ENCODE results near the gene TAF5L.
"Not testable (repeated sequence)": the region's sequence is repeated elsewhere in the genome, so short reads cannot be mapped to it uniquely, and the experiment has no call there.

TAF5L gene

GRCh38 chr1:229595876-229596275, 30.0 kb downstream of the TAF5L start:
- not testable (repeated sequence) for H3K9me3 ChIP-seq (replicated peaks in 1 of 2; ENCODE audit: control insufficient read depth in 2 of 2, insufficient read depth in 1 of 2, low read depth in 1 of 2, low read length in 2 of 2); H3K4me2 ChIP-seq (ENCODE audit: insufficient read depth, low read length, poor library complexity, severe bottlenecking); H2BK120ac ChIP-seq (ENCODE audit: low read depth, low read length); H3K79me1 ChIP-seq (ENCODE audit: low read depth, low read length); H3K4me3 ChIP-seq (ENCODE audit: low read length in 2 of 2); H3K4ac ChIP-seq (ENCODE audit: low read length); H3K18ac ChIP-seq (ENCODE audit: low read length); H3K14ac ChIP-seq (ENCODE audit: low read length); H3K27ac ChIP-seq (replicated peaks; ENCODE audit: low read length); H4K8ac ChIP-seq (ENCODE audit: low read depth, low read length); H2AFZ ChIP-seq (ENCODE audit: low read length); H3K4me1 ChIP-seq (ENCODE audit: control insufficient read depth in 2 of 2, insufficient read depth in 1 of 2, low read depth in 1 of 2, low read length in 2 of 2); H4K91ac ChIP-seq (ENCODE audit: low read depth, low read length, poor library complexity); DNase-seq (ENCODE audit: low spot score); H3K23ac ChIP-seq (ENCODE audit: low read depth, low read length, poor library complexity); H2BK5ac ChIP-seq (ENCODE audit: low read length); H2AK5ac ChIP-seq (ENCODE audit: low read depth, low read length); H2BK15ac ChIP-seq (ENCODE audit: low read length); H3K27me3 ChIP-seq (ENCODE audit: control insufficient read depth in 3 of 3, insufficient read depth in 3 of 3, low read depth in 1 of 3, low read length in 3 of 3); H2BK12ac ChIP-seq (ENCODE audit: low read length)
- Histone ChIP-seq H3K36me3 (replicated peaks in 1 of 2; ENCODE audit: control insufficient read depth in 2 of 2, insufficient read depth in 2 of 2, low read length in 2 of 2) (peaks cover 11 to 72% of the 10 kb centered on the region in 2 donors), H3K9ac (ENCODE audit: low read depth, low read length, poor library complexity) (peak overlapping the region; percentile 51)
- WGBS, 2 donors (ENCODE audit: extremely low coverage in 2 of 2, insufficient read length in 2 of 2, insufficient replicate concordance in 1 of 2): no CpG with 5 or more reads among the region's 7 CpGs

GRCh38 chr1:229594227-229595008, 31.5 kb downstream of the TAF5L start:
- no CpG with 5 or more reads among the region's 34 CpGs for WGBS, 2 donors (ENCODE audit: extremely low coverage in 2 of 2, insufficient read length in 2 of 2, insufficient replicate concordance in 1 of 2)
- Histone ChIP-seq H3K27ac (replicated peaks; ENCODE audit: low read length) (no peak overlapping the region), H2BK120ac (ENCODE audit: low read depth, low read length) (no peak overlapping the region), H3K79me1 (ENCODE audit: low read depth, low read length) (no peaks in the 10 kb centered on the region), H3K4me2 (ENCODE audit: insufficient read depth, low read length, poor library complexity, severe bottlenecking) (no peak overlapping the region), H3K9ac (ENCODE audit: low read depth, low read length, poor library complexity) (no peak overlapping the region), H3K4ac (ENCODE audit: low read length) (no peak overlapping the region), H4K8ac (ENCODE audit: low read depth, low read length) (no peak overlapping the region), H2BK5ac (ENCODE audit: low read length) (no peak overlapping the region), H3K14ac (ENCODE audit: low read length) (no peak overlapping the region), H2BK15ac (ENCODE audit: low read length) (no peak overlapping the region), H3K4me1 (ENCODE audit: control insufficient read depth in 2 of 2, insufficient read depth in 1 of 2, low read depth in 1 of 2, low read length in 2 of 2) (no peaks in the 10 kb centered on the region), H3K23ac (ENCODE audit: low read depth, low read length, poor library complexity) (no peak overlapping the region), H3K36me3 (replicated peaks in 1 of 2; ENCODE audit: control insufficient read depth in 2 of 2, insufficient read depth in 2 of 2, low read length in 2 of 2) (peaks cover 8 to 59% of the 10 kb centered on the region in 2 donors), H2AK5ac (ENCODE audit: low read depth, low read length) (no peak overlapping the region), H3K18ac (ENCODE audit: low read length) (no peak overlapping the region), H3K4me3 (ENCODE audit: low read length in 2 of 2) (no peak overlapping the region), H4K91ac (ENCODE audit: low read depth, low read length, poor library complexity) (no peak overlapping the region), H2AFZ (ENCODE audit: low read length) (no peak overlapping the region), H3K9me3 (replicated peaks in 1 of 2; ENCODE audit: control insufficient read depth in 2 of 2, insufficient read depth in 1 of 2, low read depth in 1 of 2, low read length in 2 of 2) (no peaks in the 10 kb centered on the region), H3K27me3 (ENCODE audit: control insufficient read depth in 3 of 3, insufficient read depth in 3 of 3, low read depth in 1 of 3, low read length in 3 of 3) (no peaks in the 10 kb centered on the region), H2BK12ac (ENCODE audit: low read length) (no peak overlapping the region)
- no peak for DNase-seq (ENCODE audit: low spot score)

- H3K4ac ChIP-seq (ENCODE audit: low read length): no peak overlapping the region
- WGBS, 2 donors (ENCODE audit: extremely low coverage in 2 of 2, insufficient read length in 2 of 2, insufficient replicate concordance in 1 of 2): no CpG with 5 or more reads among the region's 12 CpGs
- H4K8ac ChIP-seq (ENCODE audit: low read depth, low read length): no peak overlapping the region
- no peak overlapping the region for H3K9ac ChIP-seq (ENCODE audit: low read depth, low read length, poor library complexity)
- H3K23ac ChIP-seq (ENCODE audit: low read depth, low read length, poor library complexity): no peak overlapping the region
- H3K27ac ChIP-seq (replicated peaks; ENCODE audit: low read length): no peak overlapping the region
- H3K14ac ChIP-seq (ENCODE audit: low read length): no peak overlapping the region
- no peaks in the 10 kb centered on the region for H3K9me3 ChIP-seq (replicated peaks in 1 of 2; ENCODE audit: control insufficient read depth in 2 of 2, insufficient read depth in 1 of 2, low read depth in 1 of 2, low read length in 2 of 2)
- DNase-seq (ENCODE audit: low spot score): no peak
- H3K79me1 ChIP-seq (ENCODE audit: low read depth, low read length): no peaks in the 10 kb centered on the region
- H2BK15ac ChIP-seq (ENCODE audit: low read length): no peak overlapping the region
- peaks cover 8 to 53% of the 10 kb centered on the region in 2 donors for H3K36me3 ChIP-seq (replicated peaks in 1 of 2; ENCODE audit: control insufficient read depth in 2 of 2, insufficient read depth in 2 of 2, low read length in 2 of 2)
- H3K4me3 ChIP-seq (ENCODE audit: low read length in 2 of 2): no peak overlapping the region
- H3K18ac ChIP-seq (ENCODE audit: low read length): no peak overlapping the region
- no peak overlapping the region for H3K4me2 ChIP-seq (ENCODE audit: insufficient read depth, low read length, poor library complexity, severe bottlenecking)
- H2BK12ac ChIP-seq (ENCODE audit: low read length): no peak overlapping the region
- no peak overlapping the region for H2BK5ac ChIP-seq (ENCODE audit: low read length)
- H2AK5ac ChIP-seq (ENCODE audit: low read depth, low read length): no peak overlapping the region
- no peak overlapping the region for H4K91ac ChIP-seq (ENCODE audit: low read depth, low read length, poor library complexity)
- H2AFZ ChIP-seq (ENCODE audit: low read length): no peak overlapping the region
- H2BK120ac ChIP-seq (ENCODE audit: low read depth, low read length): no peak overlapping the region
- no peaks in the 10 kb centered on the region for H3K27me3 ChIP-seq (ENCODE audit: control insufficient read depth in 3 of 3, insufficient read depth in 3 of 3, low read depth in 1 of 3, low read length in 3 of 3)
- H3K4me1 ChIP-seq (ENCODE audit: control insufficient read depth in 2 of 2, insufficient read depth in 1 of 2, low read depth in 1 of 2, low read length in 2 of 2): no peaks in the 10 kb centered on the region
Observed at GRCh38 chr1:229593800-229594199, 32.1 kb downstream of the TAF5L start.

- no peak overlapping the region for H3K14ac ChIP-seq (ENCODE audit: low read length)
- no peak overlapping the region for H2BK5ac ChIP-seq (ENCODE audit: low read length)
- no peak overlapping the region for H4K8ac ChIP-seq (ENCODE audit: low read depth, low read length)
- no peak overlapping the region for H4K91ac ChIP-seq (ENCODE audit: low read depth, low read length, poor library complexity)
- no CpG with 5 or more reads among the region's 5 CpGs for WGBS, 2 donors (ENCODE audit: extremely low coverage in 2 of 2, insufficient read length in 2 of 2, insufficient replicate concordance in 1 of 2)
- H3K9me3 ChIP-seq (replicated peaks in 1 of 2; ENCODE audit: control insufficient read depth in 2 of 2, insufficient read depth in 1 of 2, low read depth in 1 of 2, low read length in 2 of 2): no peaks in the 10 kb centered on the region
- no peak for DNase-seq (ENCODE audit: low spot score)
- no peak overlapping the region for H3K4ac ChIP-seq (ENCODE audit: low read length)
- no peak overlapping the region for H2AK5ac ChIP-seq (ENCODE audit: low read depth, low read length)
- H3K27ac ChIP-seq (replicated peaks; ENCODE audit: low read length): no peak overlapping the region
- H3K27me3 ChIP-seq (ENCODE audit: control insufficient read depth in 3 of 3, insufficient read depth in 3 of 3, low read depth in 1 of 3, low read length in 3 of 3): no peaks in the 10 kb centered on the region
- H3K79me1 ChIP-seq (ENCODE audit: low read depth, low read length): no peaks in the 10 kb centered on the region
- H2AFZ ChIP-seq (ENCODE audit: low read length): no peak overlapping the region
- no peak overlapping the region for H2BK15ac ChIP-seq (ENCODE audit: low read length)
- no peak overlapping the region for H3K18ac ChIP-seq (ENCODE audit: low read length)
- no peak overlapping the region for H3K23ac ChIP-seq (ENCODE audit: low read depth, low read length, poor library complexity)
- H3K4me1 ChIP-seq (ENCODE audit: control insufficient read depth in 2 of 2, insufficient read depth in 1 of 2, low read depth in 1 of 2, low read length in 2 of 2): no peaks in the 10 kb centered on the region
- no peak overlapping the region for H2BK12ac ChIP-seq (ENCODE audit: low read length)
- no peak overlapping the region for H3K9ac ChIP-seq (ENCODE audit: low read depth, low read length, poor library complexity)
- peaks cover 7 to 29% of the 10 kb centered on the region in 2 donors for H3K36me3 ChIP-seq (replicated peaks in 1 of 2; ENCODE audit: control insufficient read depth in 2 of 2, insufficient read depth in 2 of 2, low read length in 2 of 2)
- no peak overlapping the region for H3K4me2 ChIP-seq (ENCODE audit: insufficient read depth, low read length, poor library complexity, severe bottlenecking)
- H3K4me3 ChIP-seq (ENCODE audit: low read length in 2 of 2): no peak overlapping the region
- no peak overlapping the region for H2BK120ac ChIP-seq (ENCODE audit: low read depth, low read length)
Observed at GRCh38 chr1:229590119-229590518, 35.8 kb downstream of the TAF5L start.

All from neuronal stem cell (in vitro differentiated cells).